Measurements from ENCODE around the gene FDCSP.
"Not testable (repeated sequence)": the region's sequence is repeated elsewhere in the genome, so short reads cannot be mapped to it uniquely, and the experiment has no call there.

FDCSP gene

GRCh38 chr4:70239884-70240591, 14.1 kb downstream of the FDCSP start:
- DNase-seq: no peak

DNA sequence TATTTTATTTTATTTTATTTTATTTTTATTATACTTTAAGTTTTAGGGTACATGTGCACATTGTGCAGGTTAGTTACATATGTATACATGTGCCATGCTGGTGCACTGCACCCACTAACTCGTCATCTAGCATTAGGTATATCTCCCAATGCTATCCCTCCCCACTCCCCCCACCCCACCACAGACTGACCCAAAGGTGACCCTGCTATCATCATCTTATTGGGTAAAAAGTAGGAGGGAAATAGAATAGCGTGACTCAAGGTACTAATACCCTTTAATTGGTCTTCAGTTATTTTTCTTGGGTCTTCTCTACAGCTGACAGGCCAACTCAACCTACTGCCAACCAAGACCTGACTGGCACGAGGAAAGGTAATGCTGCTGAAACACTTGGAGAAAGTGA, 16.4 kb downstream of the FDCSP start, which contains the start of gene CSN3:
CSN3 (plus strand) TSS at position 301 of the 400 bp plus-strand sequence. CDS start 2,223 bp downstream, outside the sequence.
- not testable (repeated sequence) for DNase-seq

DNA sequence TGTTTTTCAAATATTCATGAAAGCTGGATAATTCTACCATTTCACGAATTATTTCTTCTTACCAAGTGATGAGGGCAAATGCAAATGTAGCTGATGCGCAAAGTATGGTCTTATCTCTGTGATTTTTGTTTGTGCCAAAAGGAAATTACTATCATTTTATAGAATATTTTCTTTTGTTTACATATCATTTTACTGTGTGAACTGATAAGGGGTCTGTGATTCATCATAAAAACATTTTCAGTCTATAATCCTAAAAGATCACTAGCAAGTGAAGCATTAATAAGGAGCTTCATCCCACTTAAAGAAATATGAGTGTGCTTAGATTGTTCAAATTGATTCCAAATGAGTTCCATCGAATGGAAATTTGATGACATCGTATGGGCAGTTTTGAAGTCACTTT, 17.2 kb downstream of the FDCSP start:
- no peak for DNase-seq

GRCh38 chr4:70251250-70251944, 25.5 kb downstream of the FDCSP start:
- DNase-seq: no peak

DNA sequence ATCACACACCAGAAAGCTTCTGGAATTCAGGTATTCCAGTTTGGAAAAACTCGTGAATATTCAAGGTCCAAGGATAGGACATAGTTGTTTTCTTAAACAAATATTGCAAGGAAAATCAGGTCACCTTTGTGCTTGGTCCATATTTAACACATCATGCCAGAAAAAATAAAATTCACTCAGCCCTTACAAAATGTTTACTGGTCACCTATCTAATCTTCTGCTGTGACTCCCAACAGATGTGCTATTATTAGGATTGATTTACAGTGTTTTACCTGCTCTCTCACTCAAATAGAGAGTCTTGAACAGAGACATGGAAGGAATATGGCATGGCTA, 26.0 kb downstream of the FDCSP start:
- no peak for DNase-seq

- no peak for DNase-seq
These were observed 43.8 kb downstream of the FDCSP start for GRCh38 chr4:70269674-70270073.

- DNase-seq: no peak
These were observed 51.2 kb downstream of the FDCSP start for GRCh38 chr4:70277121-70277520.

DNA sequence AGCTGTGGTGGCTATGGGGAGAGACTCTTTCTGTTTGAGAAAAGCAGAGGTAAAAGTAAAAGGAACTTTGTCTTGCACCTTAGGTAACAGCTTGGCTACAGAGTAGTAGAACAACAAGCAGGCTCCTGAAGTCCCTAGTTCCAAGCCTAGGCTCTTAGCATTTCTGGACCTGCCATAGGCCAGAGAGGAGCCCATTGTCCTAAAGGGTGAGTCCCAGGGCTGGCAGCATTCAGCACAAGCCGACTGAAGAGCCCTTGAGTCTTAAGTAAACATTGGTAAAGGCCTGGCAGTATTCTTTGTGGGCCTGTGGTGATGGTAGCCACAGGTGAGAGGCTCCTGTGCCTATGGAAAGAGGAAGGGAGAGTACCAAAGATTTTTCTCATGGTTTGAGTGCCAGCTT, 54.6 kb downstream of the FDCSP start:
- DNase-seq: no peak

Data from inflammatory macrophage (primary cell).